ENCODE results near the gene NINJ1.

The NINJ1 gene

DNA sequence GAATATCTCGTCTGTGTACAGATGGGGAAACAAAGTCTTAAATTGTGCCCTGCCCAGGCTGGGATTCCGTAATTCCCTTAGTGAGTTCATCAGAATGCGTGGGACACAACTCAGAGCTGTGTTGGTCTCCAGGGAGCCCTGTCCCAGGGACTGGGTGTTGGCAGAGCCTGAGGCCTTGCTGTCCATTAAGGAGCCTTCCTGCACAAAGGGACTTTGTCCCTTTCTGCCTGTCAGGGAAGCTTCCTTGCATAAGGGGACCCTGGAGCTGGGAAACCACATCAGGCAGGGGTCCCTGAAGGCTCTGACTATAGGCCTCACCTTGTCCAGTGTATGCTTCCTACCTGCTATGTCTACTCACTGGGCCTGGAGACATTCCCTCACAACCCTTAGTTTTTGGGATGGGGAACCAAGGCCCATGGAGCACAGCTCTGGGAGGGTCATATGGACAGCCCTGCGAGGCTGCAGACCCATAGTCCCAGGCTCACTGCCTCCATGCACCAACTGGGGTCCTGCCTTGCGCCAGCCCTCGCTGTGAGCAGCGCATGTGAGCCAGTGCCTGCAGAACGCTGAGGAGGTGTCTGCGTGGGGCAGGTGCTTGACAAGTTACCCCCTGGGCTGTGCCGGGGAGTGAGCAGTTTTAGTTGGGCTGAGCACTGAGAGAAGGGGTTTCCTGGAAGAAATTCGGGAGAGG is 36.4 kb downstream of the NINJ1 start:
- H3K4me3 ChIP-seq (ENCODE audit: low read depth, low read length), result no peak overlapping the region

DNA sequence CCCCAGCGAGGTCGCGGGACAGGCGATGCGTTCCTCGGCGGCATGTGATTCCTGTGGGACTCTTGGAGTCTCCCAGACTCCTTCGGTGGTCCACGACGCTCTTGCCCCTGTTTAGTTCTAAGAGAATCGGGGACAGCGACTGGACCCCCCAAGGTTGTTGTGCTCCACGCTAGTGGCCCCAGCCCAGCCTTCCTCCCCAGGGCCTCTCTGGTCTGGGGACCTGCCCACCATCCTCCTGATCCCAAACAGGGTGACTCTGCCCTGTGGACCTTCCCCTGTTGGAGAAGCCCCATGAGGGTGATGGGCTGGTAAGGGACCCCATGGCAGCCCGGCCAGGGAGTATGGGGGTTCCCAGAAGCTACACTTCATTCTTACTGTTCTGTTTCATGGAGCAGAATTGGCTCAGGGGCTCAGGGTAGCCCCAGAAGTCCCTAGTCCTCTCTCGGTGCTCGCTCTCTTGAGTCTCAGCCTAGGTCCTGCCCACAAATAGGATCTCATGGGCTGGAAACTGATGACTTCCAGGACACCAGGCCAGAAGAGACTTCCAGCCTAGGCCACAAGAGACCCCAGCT is 37.2 kb downstream of the NINJ1 start:
- TF ChIP-seq, protein P1, sequence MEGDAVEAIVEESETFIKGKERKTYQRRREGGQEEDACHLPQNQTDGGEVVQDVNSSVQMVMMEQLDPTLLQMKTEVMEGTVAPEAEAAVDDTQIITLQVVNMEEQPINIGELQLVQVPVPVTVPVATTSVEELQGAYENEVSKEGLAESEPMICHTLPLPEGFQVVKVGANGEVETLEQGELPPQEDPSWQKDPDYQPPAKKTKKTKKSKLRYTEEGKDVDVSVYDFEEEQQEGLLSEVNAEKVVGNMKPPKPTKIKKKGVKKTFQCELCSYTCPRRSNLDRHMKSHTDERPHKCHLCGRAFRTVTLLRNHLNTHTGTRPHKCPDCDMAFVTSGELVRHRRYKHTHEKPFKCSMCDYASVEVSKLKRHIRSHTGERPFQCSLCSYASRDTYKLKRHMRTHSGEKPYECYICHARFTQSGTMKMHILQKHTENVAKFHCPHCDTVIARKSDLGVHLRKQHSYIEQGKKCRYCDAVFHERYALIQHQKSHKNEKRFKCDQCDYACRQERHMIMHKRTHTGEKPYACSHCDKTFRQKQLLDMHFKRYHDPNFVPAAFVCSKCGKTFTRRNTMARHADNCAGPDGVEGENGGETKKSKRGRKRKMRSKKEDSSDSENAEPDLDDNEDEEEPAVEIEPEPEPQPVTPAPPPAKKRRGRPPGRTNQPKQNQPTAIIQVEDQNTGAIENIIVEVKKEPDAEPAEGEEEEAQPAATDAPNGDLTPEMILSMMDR (IDR thresholded peaks at IDR 0.05; ENCODE audit: borderline replicate concordance, insufficient read depth, low read depth, low read length), result no peak
- peak overlapping the region; percentile 79 for H3K4me3 ChIP-seq (ENCODE audit: low read depth, low read length)

More for the DNA sequence above, 36.4 kb downstream of the NINJ1 start:
- TF ChIP-seq, protein P1 (IDR thresholded peaks at IDR 0.05; ENCODE audit: borderline replicate concordance, insufficient read depth, low read depth, low read length), result no peak

DNA sequence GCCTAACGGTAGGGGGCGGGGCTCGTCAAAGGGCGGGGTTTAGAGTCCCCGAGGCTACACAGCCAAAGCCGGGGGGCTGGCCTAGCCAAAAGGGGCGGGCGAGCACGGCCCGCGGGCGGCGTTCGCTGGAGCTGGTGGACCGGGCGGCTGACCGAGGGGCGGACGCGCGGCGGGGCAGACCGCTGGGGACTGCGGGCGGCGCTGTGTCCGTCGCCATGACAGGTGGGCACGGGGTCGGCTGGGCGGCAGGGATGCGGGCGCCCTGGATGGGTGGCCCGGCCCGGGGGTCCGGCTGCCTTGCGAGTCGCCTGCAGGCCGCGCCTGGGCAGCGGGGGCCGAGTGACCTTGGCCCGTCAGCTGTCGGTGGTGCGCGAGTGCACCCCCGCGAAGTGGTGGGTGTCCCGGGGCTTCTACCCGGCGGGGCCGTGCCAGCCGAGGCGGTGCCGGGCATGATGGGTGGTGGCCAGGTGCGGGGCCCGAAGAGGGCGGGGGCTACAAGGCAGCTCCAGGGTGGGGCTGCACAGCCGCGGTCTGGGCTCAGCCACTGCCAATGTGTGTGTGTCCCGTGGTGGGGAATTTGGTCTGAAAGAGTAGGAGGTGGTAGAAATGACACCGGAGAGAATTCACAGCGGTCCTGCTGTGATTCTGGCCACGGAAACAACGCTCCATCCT is 37.8 kb downstream of the NINJ1 start, which contains the start of gene CARD19:
TSS of gene CARD19 (plus strand) at position 87 of the 672 bp plus-strand sequence. CDS start at position 216, 129 bp downstream.
- TF ChIP-seq, protein P1 (IDR thresholded peaks at IDR 0.05; ENCODE audit: borderline replicate concordance, insufficient read depth, low read depth, low read length), result no peak
- H3K4me3 ChIP-seq (ENCODE audit: low read depth, low read length), result peak within 1 kb of the TSS; percentile 79

DNA sequence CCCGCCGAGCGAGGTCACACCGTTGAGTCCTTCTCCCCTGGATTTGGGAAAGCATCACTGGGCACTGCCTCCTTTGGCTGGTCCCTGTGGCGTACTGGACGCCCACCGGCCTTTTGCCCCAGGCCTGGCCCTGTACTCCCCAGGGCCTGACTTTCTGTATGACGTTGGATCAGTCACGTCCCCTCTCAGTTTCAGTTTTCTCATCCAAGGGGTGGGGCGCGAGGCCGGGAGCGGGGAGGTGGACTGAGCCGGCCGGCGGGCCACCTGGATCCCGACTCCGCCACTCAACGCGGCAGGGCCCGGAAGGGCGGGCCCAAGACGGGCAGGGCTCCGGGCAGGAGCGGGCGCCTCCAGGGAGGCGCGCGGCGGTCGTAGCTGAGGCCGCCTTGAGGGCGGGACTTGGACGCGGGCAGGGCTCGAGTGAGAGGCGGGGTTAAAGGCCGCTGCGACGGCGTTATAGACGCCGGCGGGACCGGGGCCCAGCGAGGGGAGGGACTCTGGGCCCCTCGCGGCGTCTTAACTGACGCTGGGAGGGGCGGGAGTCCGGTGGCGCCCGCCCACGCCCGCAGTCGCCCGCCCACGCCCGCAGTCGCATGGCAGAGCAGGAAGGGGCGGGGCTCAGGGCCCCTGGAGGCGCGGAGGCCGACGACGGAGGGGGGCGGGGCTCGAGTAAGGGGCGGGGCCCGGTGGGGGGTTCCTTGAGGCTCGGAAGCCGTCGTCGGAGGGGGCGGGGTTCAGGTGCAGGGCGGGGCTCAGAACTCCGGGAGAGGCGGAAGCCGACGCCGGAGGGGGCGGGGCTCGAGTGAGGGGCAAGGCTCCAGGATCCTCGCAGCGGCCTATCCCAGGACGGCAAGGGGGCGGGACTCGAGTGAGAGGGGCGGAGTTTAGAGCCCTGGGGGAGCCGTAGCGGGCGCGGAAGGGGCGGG is 38.6 kb downstream of the NINJ1 start:
- TF ChIP-seq, protein P1 (IDR thresholded peaks at IDR 0.05; ENCODE audit: borderline replicate concordance, insufficient read depth, low read depth, low read length), result no peak
- peak overlapping the region; percentile 73 for H3K4me3 ChIP-seq (ENCODE audit: low read depth, low read length)

DNA sequence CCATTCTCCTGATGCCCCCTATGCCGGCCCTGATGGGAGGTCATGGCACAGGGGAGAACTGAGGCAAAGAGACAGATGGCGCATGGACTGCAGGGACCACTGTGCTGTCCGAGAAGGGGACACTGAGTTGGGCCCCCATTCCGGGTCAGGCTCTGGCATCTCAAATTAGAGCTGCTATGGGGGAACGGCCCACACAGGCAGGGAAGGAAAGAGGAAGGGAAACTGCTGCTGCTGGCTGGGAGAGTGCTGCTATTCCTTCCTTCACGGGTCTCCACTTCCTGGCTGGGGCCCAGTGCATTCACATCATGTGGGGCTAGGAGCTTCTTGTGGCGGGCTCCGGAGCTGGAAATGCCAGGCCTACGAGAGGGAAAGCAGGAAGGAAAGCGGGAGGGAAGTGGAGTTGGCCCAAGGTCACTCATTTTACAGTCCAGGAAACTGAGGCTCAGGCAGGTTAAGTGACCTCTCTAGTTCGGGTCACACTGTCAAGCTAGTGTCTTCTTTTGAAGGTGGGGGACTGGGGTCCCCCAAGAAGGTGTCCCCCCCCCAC is 39.3 kb downstream of the NINJ1 start:
- peak overlapping the region; percentile 73 for H3K4me3 ChIP-seq (ENCODE audit: low read depth, low read length)
- TF ChIP-seq, protein P1 (IDR thresholded peaks at IDR 0.05; ENCODE audit: borderline replicate concordance, insufficient read depth, low read depth, low read length), result no peak

DNA sequence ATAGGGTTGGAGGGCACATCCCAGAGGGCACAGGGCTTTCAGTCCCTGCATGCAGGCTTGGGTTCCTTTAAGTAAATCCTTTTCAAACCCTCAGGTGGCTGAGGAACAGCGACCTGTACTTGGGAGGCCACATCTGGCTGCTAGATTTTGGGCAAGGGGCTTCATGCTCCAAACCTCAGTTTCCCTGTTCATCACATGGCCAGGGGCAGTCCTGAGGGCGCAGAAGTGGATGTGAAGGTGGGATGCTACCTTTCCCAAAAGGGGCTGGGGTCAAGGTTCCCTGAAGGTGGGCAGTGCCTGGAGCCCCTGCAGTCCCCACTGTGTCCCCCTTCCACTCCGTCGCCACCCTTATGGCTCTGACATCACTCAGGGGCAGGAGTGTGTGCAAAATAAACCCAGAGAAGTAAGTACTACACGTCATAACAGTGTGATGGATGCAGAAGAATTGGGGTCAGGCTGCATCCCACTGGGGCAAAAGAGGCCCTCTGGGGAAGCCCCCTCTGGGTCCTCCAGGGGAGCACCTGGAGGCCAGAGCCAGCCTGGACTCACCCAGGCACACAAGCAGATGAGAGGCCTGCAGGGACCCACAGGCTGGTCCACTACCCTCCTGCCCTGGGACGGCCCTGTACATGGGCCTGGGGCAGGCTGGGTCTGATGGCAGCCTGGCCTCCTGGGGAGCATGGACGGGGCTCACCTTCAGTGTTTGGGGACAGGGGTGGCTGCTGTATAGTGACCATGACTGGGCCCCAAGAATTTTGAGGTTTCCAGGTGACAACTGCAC is 40.0 kb downstream of the NINJ1 start:
- TF ChIP-seq, protein P1 (IDR thresholded peaks at IDR 0.05; ENCODE audit: borderline replicate concordance, insufficient read depth, low read depth, low read length), result no peak
- H3K4me3 ChIP-seq (ENCODE audit: low read depth, low read length), result peak overlapping the region; percentile 73
